GM12878 (cell line): ENCODE results near the gene ZNF366. TPM values are rescaled to one million over a fixed set of nuclear protein-coding genes. Genes with fewer than 3 reads are reported as not detected.

Experiments used
- ATAC-seq: fragments of 200-7000 bp; cut with Tn5 transposase; 3 replicates; pipeline ENCODE4 v1.9.1; 2020; ENCODE audit warnings: mild to moderate bottlenecking, moderate library complexity
- BruUV-seq: library from RNA; stranded (reverse); fragments of 400-500 nt; replicated peaks from 2 replicates; lab custom pipeline; 2021; lab: Mats Ljungman, UMichigan
- CTCF ChIA-PET: fragments of 300-600 bp; sonication (Branson Sonifier 250); formaldehyde crosslinking; extraction: SDS; loops from one replicate; lab custom pipeline; 2021; ENCODE audit warnings: inconsistent platforms; lab: Yijun Ruan, JAX
- POLR2A ChIA-PET: fragments of 350-600 bp; formaldehyde crosslinking; extraction: SDS; loops from one replicate; lab custom pipeline; 2021; ENCODE audit warnings: inconsistent platforms; lab: Charles Lee
- RAD21 ChIA-PET: fragments of 300-600 bp; sonication (Branson Sonifier 250); formaldehyde crosslinking; loops from one replicate; lab custom pipeline; 2023; ENCODE audit warnings: antibody characterized with exemption; ENCODE audit not compliant: unreplicated experiment; lab: Charles Lee
- SMC1A ChIA-PET: fragments of 300-600 bp; sonication (Branson Sonifier 250); formaldehyde crosslinking; loops from one replicate; lab custom pipeline; 2023; ENCODE audit not compliant: unreplicated experiment, uncharacterized antibody; lab: Charles Lee
- DNase-seq: peaks from one replicate; pipeline ENCODE4 v3.0.0-alpha.2; 2011; ENCODE audit warnings: low read depth, low spot score
- FAIRE-seq: peaks from 3 replicates; lab custom pipeline; 2011; peaks lifted over from hg19 to GRCh38; lab: Jason Lieb, UNC
- H2AFZ ChIP-seq: 2 replicates; pipeline ENCODE4 v1.6.0; 2011; ENCODE audit warnings: low read depth, low read length, control low read depth; ENCODE audit not compliant: control insufficient read depth
- H3K27ac ChIP-seq: 2 replicates; pipeline ENCODE4 v1.5.1; 2011; ENCODE audit warnings: control low read depth; ENCODE audit not compliant: control insufficient read depth, insufficient read depth
- H3K27me3 ChIP-seq, 2 experiments: replicated peaks in 1 of 2; 2 replicates each; pipeline versions ENCODE4 v1.6.0 to v1.6.1; 2011; ENCODE audit warnings: low read length in 1 of 2; ENCODE audit not compliant: control insufficient read depth in 2 of 2, insufficient read depth in 2 of 2
- H3K36me3 ChIP-seq, 2 experiments: 2 replicates each; pipeline ENCODE4 v1.5.1; 2011; ENCODE audit warnings: low read length in 1 of 2; ENCODE audit not compliant: control insufficient read depth in 2 of 2, insufficient read depth in 2 of 2
- H3K4me1 ChIP-seq: 2 replicates; pipeline ENCODE4 v1.6.1; 2011; ENCODE audit warnings: mild to moderate bottlenecking, low read length, moderate library complexity, mixed read lengths; ENCODE audit not compliant: control insufficient read depth, insufficient read depth
- H3K4me2 ChIP-seq: 2 replicates; pipeline ENCODE4 v1.6.0; 2011; ENCODE audit warnings: control low read depth; ENCODE audit not compliant: control insufficient read depth, insufficient read depth
- H3K4me3 ChIP-seq: fragments of 200-600 bp; sonication (generic); 2 replicates; pipeline ENCODE4 v1.5.1; 2016
- H3K79me2 ChIP-seq: 2 replicates; pipeline ENCODE4 v1.6.0; 2011; ENCODE audit warnings: low read length; ENCODE audit not compliant: control insufficient read depth, insufficient read depth
- H3K9ac ChIP-seq: 2 replicates; pipeline ENCODE4 v1.8.0; 2011; ENCODE audit warnings: low read length, control low read depth, mixed read lengths; ENCODE audit not compliant: control insufficient read depth, insufficient read depth
- H3K9me3 ChIP-seq: replicated peaks from 3 replicates; pipeline ENCODE4 v1.5.1; 2011; ENCODE audit warnings: mild to moderate bottlenecking, low read length; ENCODE audit not compliant: control insufficient read depth, insufficient read depth
- H4K20me1 ChIP-seq: 2 replicates; pipeline ENCODE4 v1.6.0; 2011; ENCODE audit not compliant: control insufficient read depth, insufficient read depth
- CHD2 ChIP-seq: IDR thresholded peaks from 2 replicates; pipeline ENCODE4 v1.6.1; 2011; ENCODE audit warnings: low read depth, low read length, improper control_type of control experiment, borderline replicate concordance
- CREB1 ChIP-seq: IDR thresholded peaks from 2 replicates; pipeline ENCODE4 v1.6.1; 2012; ENCODE audit warnings: low read depth, mild to moderate bottlenecking, inconsistent platforms
- ETV6 ChIP-seq, 2 experiments: fragments of 450-650 bp in 1 of 2; IDR thresholded peaks in 1 of 2; conservative IDR thresholded peaks in 1 of 2; 2 replicates each; pipeline ENCODE4 v1.6.1; 2014; ENCODE audit warnings: antibody characterized with exemption in 1 of 2, borderline replicate concordance in 1 of 2, low read depth in 1 of 2, mild to moderate bottlenecking in 1 of 2, moderate library complexity in 1 of 2
- HCFC1 ChIP-seq: fragments of 150-350 bp; IDR thresholded peaks from 2 replicates; pipeline ENCODE4 v1.6.1; 2014; ENCODE audit warnings: low read length
- MXI1 ChIP-seq: fragments of 150-350 bp; IDR thresholded peaks from 2 replicates; pipeline ENCODE4 v1.6.1; 2011; ENCODE audit warnings: low read depth, mild to moderate bottlenecking, inconsistent platforms, low read length, improper control_type of control experiment
- TAF1 ChIP-seq: IDR thresholded peaks from 2 replicates; pipeline ENCODE4 v1.6.1; 2011; ENCODE audit warnings: mild to moderate bottlenecking, low read depth, low read length, borderline replicate concordance
- TBL1XR1 ChIP-seq: IDR thresholded peaks from 2 replicates; pipeline ENCODE4 v1.6.1; 2012; ENCODE audit warnings: low read depth, low read length, improper control_type of control experiment
- TCF12 ChIP-seq: IDR thresholded peaks from 2 replicates; pipeline ENCODE4 v1.6.1; 2011; ENCODE audit warnings: low read depth, mild to moderate bottlenecking, low read length
- ZNF622 ChIP-seq: fragments of 450-650 bp; IDR thresholded peaks from 2 replicates; pipeline ENCODE4 v1.6.1; 2017; ENCODE audit warnings: mild to moderate bottlenecking, inconsistent platforms
- ZSCAN29 ChIP-seq: fragments of 450-650 bp; IDR thresholded peaks from 2 replicates; pipeline ENCODE4 v1.6.1; 2017; ENCODE audit warnings: mild to moderate bottlenecking, moderate library complexity
- WGBS: methylation state at CpG from one replicate; pipeline ENCODE4 v1.1.6; 2016; ENCODE audit warnings: low lambda C conversion rate; ENCODE audit not compliant: insufficient replicate concordance, insufficient coverage; ENCODE audit errors: missing lambda C conversion rate; 5-methylcytosine and 5-hydroxymethylcytosine counted together
- in situ Hi-C: fragments of 300-500 bp; cut with MboI; formaldehyde crosslinking; loops from 9 replicates; pipeline ENCODE4 v1.14.3; 2018; ENCODE audit warnings: mixed read lengths
- intact Hi-C: fragments of 100-400 bp; cut with micrococcal nuclease; formaldehyde crosslinking; loops from one replicate; pipeline ENCODE4 v1.14.2; 2022; ENCODE audit not compliant: unreplicated experiment
- polyA plus RNA-seq, 11 experiments: library from polyadenylated mRNA; depleted of rRNA in 4 of 11; unstranded in 6 of 11; stranded (reverse) in 5 of 11; fragments of >200 nt; fragmentation: Nextera tagmentation in 4 of 11; fragmentation: Illumina TruSeq in 1 of 11; extraction: Ambion mirVana in 4 of 11; extraction: Trizol in 1 of 11; gene quantifications; 1 replicate in 1 of 11; 2 replicates in 10 of 11; pipeline versions ENCODE4 v1.2.1 to v1.2.3, GENCODE V29; 2011 to 2016; ENCODE audit warnings: inconsistent platforms in 2 of 11, missing spikeins in 2 of 11, low read depth in 1 of 11
- total RNA-seq, 4 experiments: library from RNA; depleted of rRNA in 3 of 4; stranded (reverse); fragments of >200 nt in 3 of 4; fragmentation: Illumina TruSeq in 1 of 4; extraction: Trizol in 1 of 4; gene quantifications; 2 replicates each; pipeline versions ENCODE4 v1.2.1 to v1.2.3, GENCODE V29; 2013 to 2021
- TF ChIP-seq, protein P1 (sequence below): fragments of 450-650 bp; formaldehyde crosslinking; IDR thresholded peaks from 2 replicates; pipeline ENCODE4 v1.4.0; 2022; ENCODE audit warnings: mild to moderate bottlenecking, moderate library complexity

Gene ZNF366
- total and polyA plus RNA-seq, 10 of the 15 experiments (the other 5 are each of a cell fraction or from before 2014, with no cell fraction given), result 0.01 to 0.18 (median 0.04) TPM; not detected in 6

DNA sequence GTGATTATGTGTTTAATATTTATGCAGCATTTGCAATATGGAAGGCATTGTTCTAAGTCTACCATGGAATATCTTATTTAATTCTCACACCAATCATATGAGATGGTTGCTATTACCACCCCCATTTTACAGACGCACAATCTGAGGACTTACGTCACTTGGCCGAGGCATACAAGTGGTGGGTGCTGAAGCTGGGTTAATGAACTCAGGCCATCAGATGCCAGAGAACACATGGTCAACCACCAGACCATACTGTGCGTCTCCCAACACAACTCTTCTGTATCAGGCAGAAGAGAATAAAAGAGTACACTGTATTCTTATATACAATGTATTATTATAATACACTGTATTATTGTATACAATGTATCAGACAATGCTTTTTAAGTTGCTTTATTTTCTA lies 59.5 kb downstream of the ZNF366 start:
- H3K4me2 ChIP-seq, result no peak overlapping the region
- FAIRE-seq (no peak), DNase-seq (no peak), ATAC-seq (no peak)
- no peaks in the 10 kb centered on the region for H3K79me2 ChIP-seq
- in situ Hi-C loops, result no loop called here
- BruUV-seq, result no TSS peak
- ChIA-PET CTCF (interaction anchor here (1.3 to 1.4 kb wide), 2 partner anchors 9 to 76 kb away, joined by 4 to 5 read pairs; no protein-coding TSS in a partner anchor), RAD21 (interaction anchor here (1.2 kb wide), 1 partner anchor 8 kb away, joined by 3 read pairs; no protein-coding TSS in a partner anchor), SMC1A (interaction anchor here (0.8 to 2.0 kb wide), 3 partner anchors 9 to 42 kb away, joined by 3 to 7 read pairs (median 4); no protein-coding TSS in a partner anchor), POLR2A (no interaction called here)
- H3K9me3 ChIP-seq, result no peaks in the 10 kb centered on the region
- H2AFZ ChIP-seq, result no peak overlapping the region
- intact Hi-C loops, result loop anchor here (5.0 kb wide), 1 partner anchor 50 kb away; no protein-coding TSS in a partner anchor
- H3K4me1 ChIP-seq, result peaks cover 12% of the 10 kb centered on the region
- H3K36me3 ChIP-seq, result no peaks in the 10 kb centered on the region
- TF ChIP-seq CHD2, result no peak
- TF ChIP-seq, protein P1, sequence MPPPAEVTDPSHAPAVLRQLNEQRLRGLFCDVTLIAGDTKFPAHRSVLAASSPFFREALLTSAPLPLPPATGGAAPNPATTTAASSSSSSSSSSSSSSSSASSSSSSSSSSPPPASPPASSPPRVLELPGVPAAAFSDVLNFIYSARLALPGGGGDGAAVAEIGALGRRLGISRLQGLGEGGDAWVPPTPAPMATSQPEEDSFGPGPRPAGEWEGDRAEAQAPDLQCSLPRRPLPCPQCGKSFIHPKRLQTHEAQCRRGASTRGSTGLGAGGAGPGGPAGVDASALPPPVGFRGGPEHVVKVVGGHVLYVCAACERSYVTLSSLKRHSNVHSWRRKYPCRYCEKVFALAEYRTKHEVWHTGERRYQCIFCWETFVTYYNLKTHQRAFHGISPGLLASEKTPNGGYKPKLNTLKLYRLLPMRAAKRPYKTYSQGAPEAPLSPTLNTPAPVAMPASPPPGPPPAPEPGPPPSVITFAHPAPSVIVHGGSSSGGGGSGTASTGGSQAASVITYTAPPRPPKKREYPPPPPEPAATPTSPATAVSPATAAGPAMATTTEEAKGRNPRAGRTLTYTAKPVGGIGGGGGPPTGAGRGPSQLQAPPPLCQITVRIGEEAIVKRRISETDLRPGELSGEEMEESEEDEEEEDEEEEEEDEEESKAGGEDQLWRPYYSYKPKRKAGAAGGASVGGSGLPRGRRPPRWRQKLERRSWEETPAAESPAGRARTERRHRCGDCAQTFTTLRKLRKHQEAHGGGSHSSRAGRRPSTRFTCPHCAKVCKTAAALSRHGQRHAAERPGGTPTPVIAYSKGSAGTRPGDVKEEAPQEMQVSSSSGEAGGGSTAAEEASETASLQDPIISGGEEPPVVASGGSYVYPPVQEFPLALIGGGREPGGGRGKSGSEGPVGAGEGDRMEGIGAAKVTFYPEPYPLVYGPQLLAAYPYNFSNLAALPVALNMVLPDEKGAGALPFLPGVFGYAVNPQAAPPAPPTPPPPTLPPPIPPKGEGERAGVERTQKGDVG, result no peak
- TF ChIP-seq TAF1, result no peak
- TF ChIP-seq CREB1, result no peak
- TF ChIP-seq ZNF622, result no peak
- TF ChIP-seq HCFC1, result no peak
- no peak for TF ChIP-seq TCF12
- no peak for TF ChIP-seq MXI1
- TF ChIP-seq ZSCAN29, result no peak
- no peak for TF ChIP-seq TBL1XR1
- no peak for TF ChIP-seq ETV6 (conservative IDR thresholded peaks at IDR 0.05 in 1 of 2, IDR thresholded peaks at IDR 0.05 in 1 of 2; ENCODE audit: borderline replicate concordance in 1 of 2, low read depth in 1 of 2)
- H3K4me3 ChIP-seq, result no peak overlapping the region
- no peak overlapping the region for H3K27ac ChIP-seq
- no peak overlapping the region for H3K9ac ChIP-seq
- H3K27me3 ChIP-seq, result no peaks in the 10 kb centered on the region
- WGBS, result 75% methylated on average over 4 of the region's 4 CpGs
- no peaks in the 10 kb centered on the region for H4K20me1 ChIP-seq
